HepG2 (cell line): ENCODE data around the gene GFY. TPM values are rescaled to one million over a fixed set of nuclear protein-coding genes. Genes with fewer than 3 reads are reported as not detected.
A peak's percentile ranks its signal among the peaks of the same experiment; 100 is the strongest.

ENCODE experiments used
- ARNT2 ChIP-seq: sonication (generic); formaldehyde crosslinking; IDR thresholded peaks from 2 replicates; pipeline ENCODE4 v1.8.0; 2022; ENCODE audit warnings: mild to moderate bottlenecking, low read depth, missing genetic modification reagents, moderate library complexity
- BHLHE40 ChIP-seq: IDR thresholded peaks from 2 replicates; pipeline ENCODE4 v1.6.1; 2011; ENCODE audit warnings: low read length, improper control_type of control experiment
- ERF ChIP-seq: IDR thresholded peaks from 2 replicates; pipeline ENCODE4 v1.6.1; 2018; ENCODE audit warnings: missing biosample characterization, missing genetic modification reagents
- GLI4 ChIP-seq: sonication (generic); formaldehyde crosslinking; IDR thresholded peaks from 2 replicates; pipeline ENCODE4 v1.5.1; 2020; ENCODE audit warnings: missing genetic modification reagents, mild to moderate bottlenecking, moderate library complexity, borderline replicate concordance
- HDAC1 ChIP-seq: sonication (generic); formaldehyde crosslinking; IDR thresholded peaks from 2 replicates; pipeline ENCODE4 v1.5.1; 2020; ENCODE audit warnings: mild to moderate bottlenecking, missing genetic modification reagents
- HOMEZ ChIP-seq: IDR thresholded peaks from 2 replicates; pipeline ENCODE4 v1.6.1; 2016; ENCODE audit warnings: low read depth
- KAT8 ChIP-seq: IDR thresholded peaks from 2 replicates; pipeline ENCODE4 v1.6.1; 2016; ENCODE audit warnings: missing genetic modification reagents, missing compliant biosample characterization
- MTERF4 ChIP-seq: sonication (generic); formaldehyde crosslinking; IDR thresholded peaks from 2 replicates; pipeline ENCODE4 v1.8.0; 2023; ENCODE audit warnings: mild to moderate bottlenecking, missing genetic modification reagents
- PHF8 ChIP-seq: sonication (generic); formaldehyde crosslinking; IDR thresholded peaks from 2 replicates; pipeline ENCODE4 v1.5.0; 2020; ENCODE audit warnings: missing genetic modification reagents
- POLR2G ChIP-seq: fragments of 200-400 bp; formaldehyde crosslinking; IDR thresholded peaks from 2 replicates; pipeline ENCODE4 v1.6.1; 2018; ENCODE audit warnings: mild to moderate bottlenecking, low read depth, low read length, moderate library complexity
- REST ChIP-seq, 2 experiments: IDR thresholded peaks; 2 replicates each; pipeline ENCODE4 v1.6.1; 2011 to 2012; ENCODE audit warnings: low read length in 2 of 2, borderline replicate concordance in 1 of 2, low read depth in 1 of 2, mild to moderate bottlenecking in 1 of 2, moderate library complexity in 1 of 2
- TAF1 ChIP-seq: sonication (generic); formaldehyde crosslinking; IDR thresholded peaks from 2 replicates; pipeline ENCODE4 v1.4.0; 2020; ENCODE audit warnings: missing genetic modification reagents
- ZBTB3 ChIP-seq: sonication (generic); formaldehyde crosslinking; IDR thresholded peaks from 2 replicates; pipeline ENCODE4 v1.4.0; 2020; ENCODE audit warnings: low read depth, mild to moderate bottlenecking, moderate library complexity, missing genetic modification reagents, borderline replicate concordance
- ZBTB38 ChIP-seq: sonication (generic); formaldehyde crosslinking; IDR thresholded peaks from 2 replicates; pipeline ENCODE4 v1.5.1; 2020; ENCODE audit warnings: mild to moderate bottlenecking, missing genetic modification reagents
- ZFP1 ChIP-seq: IDR thresholded peaks from 2 replicates; pipeline ENCODE4 v1.6.1; 2016
- ZNF101 ChIP-seq: sonication (generic); formaldehyde crosslinking; IDR thresholded peaks from 2 replicates; pipeline ENCODE4 v1.4.0; 2020; ENCODE audit warnings: mild to moderate bottlenecking, low read depth, missing genetic modification reagents, borderline replicate concordance
- ZNF232 ChIP-seq: sonication (generic); formaldehyde crosslinking; IDR thresholded peaks from 2 replicates; pipeline ENCODE4 v1.4.0; 2020; ENCODE audit warnings: missing genetic modification reagents, borderline replicate concordance
- ZNF552 ChIP-seq: sonication (generic); formaldehyde crosslinking; IDR thresholded peaks from 2 replicates; pipeline ENCODE4 v1.9.0; 2022; ENCODE audit warnings: missing genetic modification reagents, mild to moderate bottlenecking, borderline replicate concordance
- polyA plus RNA-seq, 8 experiments: library from polyadenylated mRNA; depleted of rRNA in 3 of 8; stranded (reverse) in 7 of 8; unstranded in 1 of 8; fragments of >200 nt; fragmentation: Illumina TruSeq in 4 of 8; extraction: Trizol in 4 of 8; gene quantifications; 2 replicates each; pipeline versions ENCODE4 v1.2.1 to v1.2.3, GENCODE V29; 2011 to 2016; ENCODE audit warnings: low read depth in 4 of 8, missing spikeins in 1 of 8, mixed read lengths in 1 of 8; ENCODE audit not compliant: insufficient read depth in 1 of 8
- total RNA-seq, 5 experiments: library from RNA; depleted of rRNA; stranded (reverse); fragments of >200 nt; fragmentation: Illumina TruSeq; extraction: Trizol; gene quantifications; 2 replicates each; pipeline ENCODE4 v1.2.3, GENCODE V29; 2016; ENCODE audit warnings: low read depth in 1 of 5
- TF ChIP-seq, protein P1 (sequence below): sonication (generic); formaldehyde crosslinking; IDR thresholded peaks from 2 replicates; pipeline ENCODE4 v1.9.0; 2022; ENCODE audit warnings: low read depth, missing genetic modification reagents

GFY gene
- total and polyA plus RNA-seq, 2 of the 13 experiments (the other 11 are each of a cell fraction or from before 2014, with no cell fraction given) = not detected

- TF ChIP-seq, protein P1, sequence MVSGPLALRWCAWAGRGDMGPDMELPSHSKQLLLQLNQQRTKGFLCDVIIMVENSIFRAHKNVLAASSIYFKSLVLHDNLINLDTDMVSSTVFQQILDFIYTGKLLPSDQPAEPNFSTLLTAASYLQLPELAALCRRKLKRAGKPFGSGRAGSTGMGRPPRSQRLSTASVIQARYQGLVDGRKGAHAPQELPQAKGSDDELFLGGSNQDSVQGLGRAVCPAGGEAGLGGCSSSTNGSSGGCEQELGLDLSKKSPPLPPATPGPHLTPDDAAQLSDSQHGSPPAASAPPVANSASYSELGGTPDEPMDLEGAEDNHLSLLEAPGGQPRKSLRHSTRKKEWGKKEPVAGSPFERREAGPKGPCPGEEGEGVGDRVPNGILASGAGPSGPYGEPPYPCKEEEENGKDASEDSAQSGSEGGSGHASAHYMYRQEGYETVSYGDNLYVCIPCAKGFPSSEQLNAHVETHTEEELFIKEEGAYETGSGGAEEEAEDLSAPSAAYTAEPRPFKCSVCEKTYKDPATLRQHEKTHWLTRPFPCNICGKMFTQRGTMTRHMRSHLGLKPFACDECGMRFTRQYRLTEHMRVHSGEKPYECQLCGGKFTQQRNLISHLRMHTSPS (CRISPR knock-in tag) = no peak
- TF ChIP-seq ZNF101 (CRISPR knock-in tag) (no peak), MTERF4 (0 out of 2 replicates have a peak, but pooled peaks have one; percentile 2), TAF1 (CRISPR knock-in tag) (no peak), ZBTB38 (CRISPR knock-in tag) (0 out of 2 replicates have a peak, but pooled peaks have one; percentile 13), KAT8 (CRISPR knock-in tag) (no peak), PHF8 (CRISPR knock-in tag) (0 out of 2 replicates have a peak, but pooled peaks have one; percentile 62), REST (IDR thresholded peaks at IDR 0.05; ENCODE audit: borderline replicate concordance in 1 of 2, low read depth in 1 of 2, low read length in 2 of 2) (no peak), ZFP1 (CRISPR knock-in tag) (no peak), HDAC1 (CRISPR knock-in tag) (no peak), ZNF232 (CRISPR knock-in tag) (no peak), GLI4 (no peak), ERF (CRISPR knock-in tag) (no peak), ZBTB3 (CRISPR knock-in tag) (0 out of 2 replicates have a peak, but pooled peaks have one; percentile 42), BHLHE40 (no peak), HOMEZ (CRISPR knock-in tag) (no peak), POLR2G (peak; percentile 59; the same call in 1 of the 2 replicates), ARNT2 (CRISPR knock-in tag) (no peak), ZNF552 (CRISPR knock-in tag) (no peak; the same call in 1 of the 2 replicates)
Observed at GRCh38 chr19:49442771-49443365, 17.7 kb downstream of the GFY start (continued).
